Subcutaneous adipose tissue (tissue), 4 donors: ENCODE measurements around the gene KCNF1. TPM values are rescaled to one million over a fixed set of nuclear protein-coding genes. Genes with fewer than 3 reads are reported as not detected.

Experiments
- total RNA-seq, 4 donors: library from RNA; depleted of rRNA; stranded (reverse); fragments of >200 nt; gene quantifications; one replicate each; pipeline ENCODE4 v1.1.0, GENCODE V29; 2016
- TF ChIP-seq, protein P1 (sequence below): fragments of 450-650 bp; IDR thresholded peaks from one replicate; pipeline ENCODE4 v1.5.1; 2016; ENCODE audit warnings: low read depth, mild to moderate bottlenecking, control low read depth, antibody characterized with exemption, moderate library complexity

The KCNF1 gene
- total RNA-seq, 4 donors from 2014 or later = not detected

DNA sequence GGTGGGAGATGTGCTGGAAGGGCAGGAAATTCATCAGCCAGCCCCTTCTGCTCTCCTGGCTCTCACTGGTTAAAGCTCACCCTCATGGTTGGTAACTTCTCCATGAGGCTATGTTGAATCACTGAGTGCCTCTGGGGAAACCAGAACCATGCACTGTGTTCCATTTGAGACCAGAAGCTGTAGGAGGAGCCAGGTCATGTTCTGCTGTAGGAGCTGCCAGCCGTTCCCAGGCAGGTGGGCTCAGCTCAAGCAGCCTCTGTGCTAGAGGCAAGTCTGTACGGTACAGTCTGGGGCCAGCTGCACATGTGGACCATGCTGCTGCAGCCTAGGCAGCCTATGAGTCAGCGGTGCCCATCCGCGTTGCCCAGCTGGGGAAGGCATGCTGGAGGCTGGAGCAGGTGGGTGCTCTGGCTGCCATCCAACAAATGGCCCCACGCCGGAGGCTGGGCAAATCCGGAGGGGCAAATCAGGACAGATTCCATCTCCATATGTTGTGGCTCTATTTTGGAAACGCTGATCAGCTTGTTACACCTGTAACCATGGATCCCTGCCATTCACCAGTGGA lies 22.0 kb upstream of the KCNF1 start:
- TF ChIP-seq, protein P1, sequence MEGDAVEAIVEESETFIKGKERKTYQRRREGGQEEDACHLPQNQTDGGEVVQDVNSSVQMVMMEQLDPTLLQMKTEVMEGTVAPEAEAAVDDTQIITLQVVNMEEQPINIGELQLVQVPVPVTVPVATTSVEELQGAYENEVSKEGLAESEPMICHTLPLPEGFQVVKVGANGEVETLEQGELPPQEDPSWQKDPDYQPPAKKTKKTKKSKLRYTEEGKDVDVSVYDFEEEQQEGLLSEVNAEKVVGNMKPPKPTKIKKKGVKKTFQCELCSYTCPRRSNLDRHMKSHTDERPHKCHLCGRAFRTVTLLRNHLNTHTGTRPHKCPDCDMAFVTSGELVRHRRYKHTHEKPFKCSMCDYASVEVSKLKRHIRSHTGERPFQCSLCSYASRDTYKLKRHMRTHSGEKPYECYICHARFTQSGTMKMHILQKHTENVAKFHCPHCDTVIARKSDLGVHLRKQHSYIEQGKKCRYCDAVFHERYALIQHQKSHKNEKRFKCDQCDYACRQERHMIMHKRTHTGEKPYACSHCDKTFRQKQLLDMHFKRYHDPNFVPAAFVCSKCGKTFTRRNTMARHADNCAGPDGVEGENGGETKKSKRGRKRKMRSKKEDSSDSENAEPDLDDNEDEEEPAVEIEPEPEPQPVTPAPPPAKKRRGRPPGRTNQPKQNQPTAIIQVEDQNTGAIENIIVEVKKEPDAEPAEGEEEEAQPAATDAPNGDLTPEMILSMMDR = no peak

DNA sequence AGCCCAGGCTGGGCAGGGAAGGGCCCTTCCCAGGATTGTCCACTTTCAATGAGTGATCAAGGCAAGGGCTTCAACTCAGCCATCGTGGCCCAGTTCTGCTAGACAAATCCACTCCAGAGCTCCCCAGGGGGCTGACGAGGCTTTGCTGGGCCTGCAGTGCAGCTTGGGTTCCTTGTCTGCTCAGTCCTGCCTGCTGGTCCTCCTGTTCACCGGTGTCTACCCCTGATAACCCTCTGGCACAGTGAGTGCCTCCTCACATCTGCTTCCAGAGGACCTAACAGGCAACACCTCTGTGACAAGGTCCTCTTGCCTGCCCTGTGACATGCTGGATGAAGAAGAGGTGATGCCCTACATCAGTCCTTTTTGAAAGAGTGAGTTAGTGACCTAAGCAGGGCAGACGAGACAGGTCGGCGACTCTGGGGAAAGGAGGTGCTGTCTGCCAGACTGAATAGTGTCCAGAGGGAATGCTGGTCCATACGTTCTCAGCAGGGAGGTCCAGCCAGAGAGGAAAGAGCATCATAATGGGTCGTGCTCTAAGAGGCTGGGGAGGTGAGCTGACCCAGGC lies 20.9 kb upstream of the KCNF1 start:
- TF ChIP-seq, protein P1 = no peak

DNA sequence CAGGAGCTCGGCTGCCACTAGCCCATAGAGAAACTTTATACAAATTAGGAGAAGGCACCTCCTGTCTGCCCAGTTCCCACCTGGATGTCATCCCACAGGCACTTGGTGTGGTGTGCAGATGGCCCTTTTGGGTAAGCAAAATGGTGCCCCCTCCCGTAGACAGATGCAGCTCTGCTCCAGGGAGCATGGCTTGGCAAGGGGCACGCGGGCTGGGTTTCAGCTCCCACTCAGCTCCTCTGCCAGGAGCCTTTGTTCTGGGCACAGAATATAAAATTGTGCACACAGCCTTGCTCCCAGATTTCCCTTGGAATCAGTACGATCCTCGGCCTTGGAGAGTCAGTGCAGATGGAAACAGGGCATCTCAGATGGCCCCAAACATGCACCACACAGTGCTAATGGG lies 20.3 kb upstream of the KCNF1 start:
- TF ChIP-seq, protein P1 = no peak

DNA sequence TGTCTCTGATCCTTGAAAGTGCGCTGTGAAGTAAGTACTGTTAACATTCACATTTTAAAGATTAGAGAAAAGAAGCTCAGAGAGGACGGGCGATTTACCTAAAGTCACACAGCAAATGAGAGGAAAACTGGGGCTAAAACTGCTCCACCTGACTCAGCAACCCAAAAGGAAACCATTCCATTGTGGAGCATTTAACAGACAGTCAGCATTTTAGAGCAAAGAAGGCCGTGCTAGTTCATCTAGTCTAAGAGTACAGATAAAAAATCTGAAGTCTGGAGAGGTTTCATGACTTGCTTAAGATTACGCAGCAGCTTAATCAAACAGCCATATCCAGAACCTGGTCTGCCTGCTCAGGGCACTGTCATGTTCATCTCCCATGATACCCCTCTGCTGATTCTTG lies 19.9 kb upstream of the KCNF1 start:
- TF ChIP-seq, protein P1 = no peak

DNA sequence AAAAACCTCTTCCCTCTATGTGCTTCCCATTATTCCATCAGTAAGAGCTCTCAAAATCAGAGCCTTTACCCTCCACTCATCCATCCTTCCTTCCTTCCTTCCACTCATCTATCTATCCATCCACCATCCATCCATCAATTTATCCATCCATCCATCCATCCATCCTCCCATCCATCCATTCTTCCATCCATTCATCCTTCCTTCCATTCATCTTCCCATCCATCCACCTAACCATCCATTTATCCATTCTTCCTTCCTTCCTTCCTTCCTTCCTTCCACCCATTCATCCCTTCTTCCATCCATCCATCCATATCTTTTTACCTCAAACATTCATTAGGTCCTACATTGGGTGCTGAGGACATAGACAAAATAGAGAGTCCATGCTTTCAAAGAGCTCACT lies 19.4 kb upstream of the KCNF1 start:
- TF ChIP-seq, protein P1 = no peak

DNA sequence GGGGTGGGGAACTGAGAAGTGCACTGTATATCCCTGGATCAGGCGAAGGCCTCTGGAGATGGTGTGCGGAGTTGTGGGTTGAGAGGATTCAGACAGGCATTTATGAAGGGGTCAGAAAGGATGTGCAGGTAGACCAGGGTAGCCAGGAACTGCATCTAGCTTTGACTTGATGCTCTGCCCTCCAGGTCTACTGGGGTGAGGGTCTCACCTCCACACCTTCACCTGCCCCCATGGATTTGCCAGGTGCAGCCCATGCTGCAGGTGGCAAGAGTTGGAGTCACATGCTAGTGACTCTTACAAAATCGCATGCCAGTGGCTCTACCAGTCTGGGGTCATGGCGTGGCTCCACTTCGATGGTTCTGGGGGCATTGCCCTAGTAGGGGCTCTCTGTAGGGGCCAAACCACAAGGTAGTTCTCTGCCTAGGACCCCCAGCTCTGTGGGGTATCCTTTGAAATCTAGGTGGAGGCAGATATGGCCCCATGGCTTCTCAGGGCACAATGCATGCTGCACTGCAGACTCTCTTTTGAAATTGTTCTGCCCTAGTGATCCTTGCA lies 18.9 kb upstream of the KCNF1 start:
- TF ChIP-seq, protein P1 = no peak

DNA sequence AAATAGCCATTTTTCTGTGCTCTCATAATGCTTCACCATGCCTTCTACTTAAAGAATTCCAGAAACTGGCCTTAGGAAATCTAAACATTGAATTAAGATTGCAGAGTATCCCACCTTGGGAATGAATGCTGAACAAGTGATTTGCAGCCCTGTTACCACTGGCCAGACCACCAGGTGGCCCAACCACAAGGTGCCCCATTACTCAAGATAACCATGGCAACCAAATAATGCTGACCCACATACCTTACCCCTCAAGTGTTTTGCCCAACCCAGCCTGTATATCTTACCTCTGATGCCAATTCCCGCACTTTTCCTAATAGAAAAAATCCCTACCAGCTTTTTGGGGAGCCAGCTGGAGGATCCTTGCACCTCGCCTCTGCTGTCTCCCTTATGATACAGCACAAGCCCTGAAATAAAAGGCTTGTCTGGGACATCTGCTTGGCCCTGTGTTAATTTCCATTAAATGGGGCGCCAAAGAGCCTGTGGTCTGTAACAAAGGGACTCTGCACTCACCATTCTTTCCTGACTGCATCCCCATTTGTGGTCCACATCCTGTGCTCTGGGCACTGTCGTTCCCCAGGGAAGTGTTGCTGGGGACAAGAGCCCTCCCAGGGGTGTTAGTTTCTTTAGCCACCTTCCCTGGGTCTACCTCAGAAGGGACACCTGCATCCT lies 17.3 kb upstream of the KCNF1 start:
- TF ChIP-seq, protein P1 = no peak
